K562 (cell line): ENCODE measurements around the gene SYNGR4. TPM values are rescaled to one million over a fixed set of nuclear protein-coding genes. Genes with fewer than 3 reads are reported as not detected.

Experiments
- CREB1 ChIP-seq, 2 experiments: sonication (generic) in 1 of 2; formaldehyde crosslinking in 1 of 2; IDR thresholded peaks; 2 replicates each; pipeline versions ENCODE4 v1.6.1 to v1.8.0; 2012 to 2022; ENCODE audit warnings: inconsistent platforms in 1 of 2, mild to moderate bottlenecking in 1 of 2, missing genetic modification reagents in 1 of 2, moderate library complexity in 1 of 2
- CXXC5 ChIP-seq: fragments of 250-450 bp; sonication (Bioruptor Pico); IDR thresholded peaks from 2 replicates; pipeline ENCODE4 v1.8.0; 2022; ENCODE audit warnings: inconsistent platforms, mild to moderate bottlenecking, moderate library complexity
- ESRRB ChIP-seq: fragments of 250-450 bp; sonication (Bioruptor Pico); IDR thresholded peaks from 2 replicates; pipeline ENCODE4 v1.5.0; 2020; ENCODE audit warnings: mild to moderate bottlenecking, moderate library complexity, borderline replicate concordance
- HMG20B ChIP-seq: fragments of 250-450 bp; sonication (Bioruptor Pico); IDR thresholded peaks from 2 replicates; pipeline ENCODE4 v1.5.0; 2021; ENCODE audit warnings: mild to moderate bottlenecking
- MAX ChIP-seq: sonication (generic); formaldehyde crosslinking; IDR thresholded peaks from 2 replicates; pipeline ENCODE4 v1.9.0; 2022; ENCODE audit warnings: mild to moderate bottlenecking, missing genetic modification reagents
- MTA3 ChIP-seq: fragments of 450-650 bp; formaldehyde crosslinking; IDR thresholded peaks from 2 replicates; pipeline ENCODE4 v1.6.1; 2017; ENCODE audit warnings: mild to moderate bottlenecking, borderline replicate concordance
- MYC ChIP-seq, 2 experiments: fragments of 250-450 bp in 1 of 2; sonication (Bioruptor Pico) in 1 of 2; IDR thresholded peaks; 2 replicates each; pipeline versions ENCODE4 v1.5.1 to v1.6.1; 2012 to 2021; ENCODE audit warnings: low read depth in 2 of 2, borderline replicate concordance in 1 of 2, improper control_type of control experiment in 1 of 2, low read length in 1 of 2, mild to moderate bottlenecking in 1 of 2, moderate library complexity in 1 of 2
- NONO ChIP-seq, 2 experiments: fragments of 200-400 bp in 1 of 2; fragments of 450-650 bp in 1 of 2; formaldehyde crosslinking in 1 of 2; IDR thresholded peaks; 2 replicates each; pipeline ENCODE4 v1.6.1; 2017; ENCODE audit warnings: low read depth in 2 of 2, mild to moderate bottlenecking in 2 of 2, moderate library complexity in 2 of 2, low read length in 1 of 2
- SLC30A9 ChIP-seq: fragments of 250-450 bp; sonication (Bioruptor Pico); IDR thresholded peaks from 2 replicates; pipeline ENCODE4 v1.8.0; 2022; ENCODE audit warnings: mild to moderate bottlenecking, moderate library complexity
- SNRNP70 ChIP-seq: fragments of 200-400 bp; formaldehyde crosslinking; optimal IDR thresholded peaks from 2 replicates; pipeline ENCODE3; 2017; ENCODE audit warnings: low read depth, low read length
- STAT5B ChIP-seq: fragments of 250-450 bp; sonication (Bioruptor Pico); IDR thresholded peaks from 2 replicates; pipeline ENCODE4 v1.8.0; 2021; ENCODE audit warnings: mild to moderate bottlenecking, inconsistent platforms
- TBP ChIP-seq: optimal IDR thresholded peaks from 2 replicates; pipeline ENCODE3; 2011; ENCODE audit warnings: low read depth, low read length, improper control_type of control experiment
- ZFPM2 ChIP-seq: fragments of 250-450 bp; sonication (Bioruptor Pico); IDR thresholded peaks from 2 replicates; pipeline ENCODE4 v1.5.1; 2022; ENCODE audit warnings: mild to moderate bottlenecking
- ZFX ChIP-seq: sonication (generic); formaldehyde crosslinking; IDR thresholded peaks from 2 replicates; pipeline ENCODE4 v1.8.0; 2022; ENCODE audit warnings: mild to moderate bottlenecking, missing genetic modification reagents, moderate library complexity
- ZNF449 ChIP-seq: fragments of 250-450 bp; sonication (Bioruptor Pico); IDR thresholded peaks from 2 replicates; pipeline ENCODE4 v1.8.0; 2022; ENCODE audit warnings: moderate library complexity, mild to moderate bottlenecking, inconsistent platforms
- polyA plus RNA-seq, 8 experiments: library from polyadenylated mRNA; depleted of rRNA in 4 of 8; stranded (reverse) in 5 of 8; unstranded in 3 of 8; fragments of >200 nt; fragmentation: Nextera tagmentation in 2 of 8; fragmentation: Illumina TruSeq in 1 of 8; extraction: Ambion mirVana in 2 of 8; extraction: Trizol in 1 of 8; gene quantifications; 2 replicates each; pipeline versions ENCODE4 v1.2.1 to v1.2.3, GENCODE V29; 2011 to 2014; ENCODE audit warnings: inconsistent platforms in 1 of 8, missing spikeins in 1 of 8
- total RNA-seq, 7 experiments: library from RNA; depleted of rRNA in 6 of 7; stranded (reverse); fragments of >200 nt in 6 of 7; fragmentation: Illumina TruSeq in 2 of 7; extraction: Trizol in 2 of 7; gene quantifications; 2 replicates each; pipeline versions ENCODE4 v1.2.1 to v1.2.3, GENCODE V29; 2011 to 2021; ENCODE audit warnings: low replicate concordance in 1 of 7
- TF ChIP-seq, protein P1 (sequence below), 2 experiments: IDR thresholded peaks; 2 replicates each; pipeline ENCODE4 v1.6.1; 2011; ENCODE audit warnings: borderline replicate concordance in 1 of 2, control low read depth in 1 of 2, low read depth in 1 of 2, low read length in 1 of 2, mild to moderate bottlenecking in 1 of 2, mixed read lengths in 1 of 2, moderate library complexity in 1 of 2; ENCODE audit not compliant: insufficient read depth in 1 of 2, insufficient read length in 1 of 2, poor library complexity in 1 of 2, severe bottlenecking in 1 of 2; ENCODE audit errors: extremely low read depth in 1 of 2
- TF ChIP-seq, protein P2 (sequence below): fragments of 200-800 bp; sonication (Bioruptor generic); IDR thresholded peaks from 2 replicates; pipeline ENCODE4 v1.6.1; 2016; ENCODE audit warnings: missing genetic modification characterization, missing compliant biosample characterization

The SYNGR4 gene
- total and polyA plus RNA-seq, 9 of the 15 experiments (the other 6 are each of a cell fraction or from before 2014, with no cell fraction given), result 0.07 to 0.14 TPM; not detected in 7

DNA sequence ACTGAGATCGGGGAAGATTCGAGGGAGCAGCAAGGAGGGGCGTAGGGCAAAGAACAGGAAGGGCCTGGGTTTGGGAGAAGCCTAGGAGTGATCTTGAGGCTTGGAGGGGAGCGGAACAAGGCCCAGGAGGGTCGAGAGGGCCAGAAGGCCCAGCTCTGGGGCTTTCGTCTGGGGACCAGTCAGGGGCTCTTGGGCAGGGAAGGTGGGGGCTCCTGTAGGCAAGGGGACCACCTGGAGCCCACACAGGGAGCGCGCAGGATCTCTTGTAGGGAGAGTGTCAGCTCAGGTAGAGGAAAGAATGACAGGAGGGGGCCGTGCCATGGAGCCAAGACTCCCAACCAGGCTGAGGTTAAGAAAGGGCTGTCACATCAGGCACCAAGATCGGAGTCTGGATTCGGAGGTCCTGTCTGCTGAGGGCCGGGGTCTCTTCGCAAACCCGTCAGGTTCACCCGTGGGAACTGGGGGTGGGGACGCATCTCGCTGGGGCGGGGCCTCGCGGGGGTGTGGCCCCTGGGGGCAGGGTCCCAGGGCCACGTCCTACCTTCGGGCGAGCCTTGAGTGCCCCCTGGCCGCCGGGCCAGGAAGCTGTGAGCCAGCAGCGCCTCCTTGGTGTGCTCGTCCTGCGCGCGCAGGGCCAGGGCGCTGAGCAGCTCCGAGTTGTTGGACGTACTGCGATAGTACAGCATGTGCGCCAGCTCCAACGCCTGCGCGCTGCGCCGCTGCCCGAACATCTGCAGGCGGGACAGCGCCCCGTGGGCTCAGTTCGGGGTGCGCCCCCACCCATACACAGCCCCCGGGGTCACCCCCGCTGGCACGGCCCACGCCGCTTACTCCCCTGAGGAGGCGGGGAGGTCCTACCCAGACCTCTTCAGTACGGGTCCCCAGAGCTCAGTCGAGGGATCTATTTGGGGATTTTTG lies 30.4 kb upstream of the SYNGR4 start (continued):
- TF ChIP-seq, protein P1, sequence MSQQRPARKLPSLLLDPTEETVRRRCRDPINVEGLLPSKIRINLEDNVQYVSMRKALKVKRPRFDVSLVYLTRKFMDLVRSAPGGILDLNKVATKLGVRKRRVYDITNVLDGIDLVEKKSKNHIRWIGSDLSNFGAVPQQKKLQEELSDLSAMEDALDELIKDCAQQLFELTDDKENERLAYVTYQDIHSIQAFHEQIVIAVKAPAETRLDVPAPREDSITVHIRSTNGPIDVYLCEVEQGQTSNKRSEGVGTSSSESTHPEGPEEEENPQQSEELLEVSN (IDR thresholded peaks at IDR 0.05; ENCODE audit: borderline replicate concordance in 1 of 2, extremely low read depth in 1 of 2, insufficient read depth in 1 of 2, insufficient read length in 1 of 2, low read depth in 1 of 2, low read length in 1 of 2, poor library complexity in 1 of 2, severe bottlenecking in 1 of 2), result peak; percentile 91 to 95
- TF ChIP-seq CREB1 (IDR thresholded peaks at IDR 0.05) (peak; percentile 42; the same call in 1 of the 2 replicates), CREB1 (CRISPR knock-in tag; IDR thresholded peaks at IDR 0.05) (peak; percentile 67; the same call in 1 of the 2 replicates), CXXC5 (CRISPR knock-in tag) (peak; percentile 88), NONO (IDR thresholded peaks at IDR 0.05; ENCODE audit: low read depth in 2 of 2, low read length in 1 of 2) (peak in 1 of 2 experiments; percentile 80; a peak in 1 of 4 replicates), ESRRB (CRISPR knock-in tag) (no peak), SNRNP70 (no peak), ZFPM2 (0 out of 2 replicates have a peak, but pooled peaks have one; percentile 4), HMG20B (CRISPR knock-in tag) (no peak), ZNF449 (no peak), ZFX (CRISPR knock-in tag) (peak; percentile 79), MTA3 (peak; percentile 71), SLC30A9 (CRISPR knock-in tag) (no peak), TBP (peak; percentile 75), MAX (peak; percentile 95), MYC (IDR thresholded peaks at IDR 0.05; ENCODE audit: low read depth, low read length) (peak; percentile 94), MYC (CRISPR knock-in tag; IDR thresholded peaks at IDR 0.05; ENCODE audit: borderline replicate concordance, low read depth) (0 out of 2 replicates have a peak, but pooled peaks have one; percentile 25), STAT5B (CRISPR knock-in tag) (no peak)
- TF ChIP-seq, protein P2, sequence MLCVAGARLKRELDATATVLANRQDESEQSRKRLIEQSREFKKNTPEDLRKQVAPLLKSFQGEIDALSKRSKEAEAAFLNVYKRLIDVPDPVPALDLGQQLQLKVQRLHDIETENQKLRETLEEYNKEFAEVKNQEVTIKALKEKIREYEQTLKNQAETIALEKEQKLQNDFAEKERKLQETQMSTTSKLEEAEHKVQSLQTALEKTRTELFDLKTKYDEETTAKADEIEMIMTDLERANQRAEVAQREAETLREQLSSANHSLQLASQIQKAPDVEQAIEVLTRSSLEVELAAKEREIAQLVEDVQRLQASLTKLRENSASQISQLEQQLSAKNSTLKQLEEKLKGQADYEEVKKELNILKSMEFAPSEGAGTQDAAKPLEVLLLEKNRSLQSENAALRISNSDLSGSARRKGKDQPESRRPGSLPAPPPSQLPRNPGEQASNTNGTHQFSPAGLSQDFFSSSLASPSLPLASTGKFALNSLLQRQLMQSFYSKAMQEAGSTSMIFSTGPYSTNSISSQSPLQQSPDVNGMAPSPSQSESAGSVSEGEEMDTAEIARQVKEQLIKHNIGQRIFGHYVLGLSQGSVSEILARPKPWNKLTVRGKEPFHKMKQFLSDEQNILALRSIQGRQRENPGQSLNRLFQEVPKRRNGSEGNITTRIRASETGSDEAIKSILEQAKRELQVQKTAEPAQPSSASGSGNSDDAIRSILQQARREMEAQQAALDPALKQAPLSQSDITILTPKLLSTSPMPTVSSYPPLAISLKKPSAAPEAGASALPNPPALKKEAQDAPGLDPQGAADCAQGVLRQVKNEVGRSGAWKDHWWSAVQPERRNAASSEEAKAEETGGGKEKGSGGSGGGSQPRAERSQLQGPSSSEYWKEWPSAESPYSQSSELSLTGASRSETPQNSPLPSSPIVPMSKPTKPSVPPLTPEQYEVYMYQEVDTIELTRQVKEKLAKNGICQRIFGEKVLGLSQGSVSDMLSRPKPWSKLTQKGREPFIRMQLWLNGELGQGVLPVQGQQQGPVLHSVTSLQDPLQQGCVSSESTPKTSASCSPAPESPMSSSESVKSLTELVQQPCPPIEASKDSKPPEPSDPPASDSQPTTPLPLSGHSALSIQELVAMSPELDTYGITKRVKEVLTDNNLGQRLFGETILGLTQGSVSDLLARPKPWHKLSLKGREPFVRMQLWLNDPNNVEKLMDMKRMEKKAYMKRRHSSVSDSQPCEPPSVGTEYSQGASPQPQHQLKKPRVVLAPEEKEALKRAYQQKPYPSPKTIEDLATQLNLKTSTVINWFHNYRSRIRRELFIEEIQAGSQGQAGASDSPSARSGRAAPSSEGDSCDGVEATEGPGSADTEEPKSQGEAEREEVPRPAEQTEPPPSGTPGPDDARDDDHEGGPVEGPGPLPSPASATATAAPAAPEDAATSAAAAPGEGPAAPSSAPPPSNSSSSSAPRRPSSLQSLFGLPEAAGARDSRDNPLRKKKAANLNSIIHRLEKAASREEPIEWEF, result no peak
